Mesodermal cell (in vitro differentiated cells): Measurements from ENCODE around the gene PMFBP1.
A peak's percentile ranks its signal among the peaks of the same experiment; 100 is the strongest.

Experiments used
- H3K27ac ChIP-seq: 2 replicates; pipeline ENCODE4 v1.7.0; 2013; ENCODE audit warnings: mild to moderate bottlenecking, low read depth, low read length, moderate library complexity; ENCODE audit not compliant: severe bottlenecking
- H3K36me3 ChIP-seq: 2 replicates; pipeline ENCODE4 v1.7.1; 2013; ENCODE audit warnings: mild to moderate bottlenecking, low read length, moderate library complexity; ENCODE audit not compliant: control insufficient read depth, insufficient read depth
- H3K4me1 ChIP-seq: one replicate; pipeline ENCODE4 v1.7.1; 2013; ENCODE audit warnings: mild to moderate bottlenecking, low read length; ENCODE audit not compliant: insufficient read depth, control insufficient read depth, poor library complexity, severe bottlenecking
- H3K4me3 ChIP-seq: 2 replicates; pipeline ENCODE4 v1.7.0; 2013; ENCODE audit warnings: low read length, control low read depth, mild to moderate bottlenecking; ENCODE audit not compliant: insufficient read depth, poor library complexity, severe bottlenecking; ENCODE audit errors: extremely low read depth
- H3K9me3 ChIP-seq: 2 replicates; pipeline ENCODE4 v1.7.1; 2013; ENCODE audit warnings: mild to moderate bottlenecking, low read length, moderate library complexity; ENCODE audit not compliant: control insufficient read depth
- WGBS, 2 experiments: methylation state at CpG; one replicate each; pipeline ENCODE4 v1.1.5; 2013; ENCODE audit warnings: missing lambda C conversion rate in 2 of 2; ENCODE audit not compliant: insufficient coverage in 2 of 2; 5-methylcytosine and 5-hydroxymethylcytosine counted together

The PMFBP1 gene

GRCh38 chr16:72206299-72206698 lies 34.3 kb upstream of the PMFBP1 start:
- no peak overlapping the region for H3K4me3 ChIP-seq
- WGBS, 2 experiments = 58 to 91% methylated on average over 1 to 3 of the region's 3 CpGs
- H3K27ac ChIP-seq = no peak overlapping the region
- peaks cover 7% of the 10 kb centered on the region for H3K4me1 ChIP-seq
- no peaks in the 10 kb centered on the region for H3K36me3 ChIP-seq
- H3K9me3 ChIP-seq = no peaks in the 10 kb centered on the region

- Histone ChIP-seq H3K27ac (no peak overlapping the region), H3K4me3 (no peak overlapping the region), H3K36me3 (no peaks in the 10 kb centered on the region), H3K9me3 (no peaks in the 10 kb centered on the region), H3K4me1 (peaks cover 7% of the 10 kb centered on the region)
- 79 to 83% methylated on average over 2 to 4 of the region's 6 CpGs for WGBS, 2 experiments
Observed at GRCh38 chr16:72203401-72203800, 31.4 kb upstream of the PMFBP1 start.

GRCh38 chr16:72202014-72202413 lies 30.1 kb upstream of the PMFBP1 start:
- Histone ChIP-seq H3K4me1 (peaks cover 7% of the 10 kb centered on the region), H3K9me3 (no peaks in the 10 kb centered on the region), H3K27ac (no peak overlapping the region), H3K36me3 (no peaks in the 10 kb centered on the region), H3K4me3 (no peak overlapping the region)
- 88 to 90% methylated on average over 2 of the region's 2 CpGs for WGBS, 2 experiments

- no peaks in the 10 kb centered on the region for H3K36me3 ChIP-seq
- WGBS, 2 experiments = 100% methylated on average over 1 of the region's 2 CpGs; no CpG with 5 or more reads in 1 of the 2 experiments
- H3K9me3 ChIP-seq = no peaks in the 10 kb centered on the region
- peaks cover 7% of the 10 kb centered on the region for H3K4me1 ChIP-seq
- H3K4me3 ChIP-seq = no peak overlapping the region
- no peak overlapping the region for H3K27ac ChIP-seq
Observed at GRCh38 chr16:72201387-72201786, 29.4 kb upstream of the PMFBP1 start.

GRCh38 chr16:72199761-72200337 lies 27.9 kb upstream of the PMFBP1 start:
- H3K36me3 ChIP-seq = no peaks in the 10 kb centered on the region
- H3K9me3 ChIP-seq = no peaks in the 10 kb centered on the region
- H3K27ac ChIP-seq = no peak overlapping the region
- peaks cover 7% of the 10 kb centered on the region for H3K4me1 ChIP-seq
- H3K4me3 ChIP-seq = no peak overlapping the region
- 98 to 100% methylated on average over 4 of the region's 5 CpGs for WGBS, 2 experiments

GRCh38 chr16:72198771-72199201 lies 26.8 kb upstream of the PMFBP1 start:
- H3K27ac ChIP-seq = peak overlapping the region; percentile 20
- H3K4me3 ChIP-seq = no peak overlapping the region
- peaks cover 7% of the 10 kb centered on the region for H3K4me1 ChIP-seq
- H3K9me3 ChIP-seq = no peaks in the 10 kb centered on the region
- H3K36me3 ChIP-seq = no peaks in the 10 kb centered on the region
- 89 to 90% methylated on average over 5 to 8 of the region's 10 CpGs for WGBS, 2 experiments

- no peaks in the 10 kb centered on the region for H3K9me3 ChIP-seq
- H3K4me3 ChIP-seq = no peak overlapping the region
- peaks cover 7% of the 10 kb centered on the region for H3K4me1 ChIP-seq
- H3K36me3 ChIP-seq = no peaks in the 10 kb centered on the region
- 93 to 95% methylated on average over 7 to 10 of the region's 11 CpGs for WGBS, 2 experiments
- H3K27ac ChIP-seq = no peak overlapping the region
Observed at GRCh38 chr16:72198021-72198711, 26.2 kb upstream of the PMFBP1 start.

- 80 to 98% methylated on average over 1 to 4 of the region's 4 CpGs for WGBS, 2 experiments
- H3K9me3 ChIP-seq = no peaks in the 10 kb centered on the region
- no peak overlapping the region for H3K4me3 ChIP-seq
- no peak overlapping the region for H3K27ac ChIP-seq
- peaks cover under 1% of the 10 kb centered on the region for H3K4me1 ChIP-seq
- H3K36me3 ChIP-seq = no peaks in the 10 kb centered on the region
Observed at GRCh38 chr16:72197545-72197944, 25.6 kb upstream of the PMFBP1 start.

GRCh38 chr16:72195609-72196008 lies 23.7 kb upstream of the PMFBP1 start:
- WGBS, 2 experiments = 47 to 67% methylated on average over 2 to 3 of the region's 4 CpGs
- Histone ChIP-seq H3K9me3 (no peaks in the 10 kb centered on the region), H3K4me3 (no peak overlapping the region), H3K36me3 (no peaks in the 10 kb centered on the region), H3K27ac (no peak overlapping the region), H3K4me1 (no peaks in the 10 kb centered on the region)

GRCh38 chr16:72191551-72191950 lies 19.6 kb upstream of the PMFBP1 start:
- Histone ChIP-seq H3K4me3 (no peak overlapping the region), H3K27ac (no peak overlapping the region), H3K9me3 (peaks cover 5% of the 10 kb centered on the region), H3K4me1 (no peaks in the 10 kb centered on the region), H3K36me3 (no peaks in the 10 kb centered on the region)
- WGBS, 2 experiments = 94% methylated on average over 2 of the region's 3 CpGs; no CpG with 5 or more reads in 1 of the 2 experiments

GRCh38 chr16:72189865-72190371 lies 18.0 kb upstream of the PMFBP1 start:
- WGBS, 2 experiments = 85 to 96% methylated on average over 2 to 3 of the region's 6 CpGs
- no peak overlapping the region for H3K4me3 ChIP-seq

More at GRCh38 chr16:72189865-72190371, 18.0 kb upstream of the PMFBP1 start:
- Histone ChIP-seq H3K36me3 (no peaks in the 10 kb centered on the region), H3K4me1 (no peaks in the 10 kb centered on the region), H3K27ac (peak overlapping the region; percentile 11), H3K9me3 (peaks cover 5% of the 10 kb centered on the region)
